ENCODE measurements around the gene ATAD1.
"Not testable (repeated sequence)": the region's sequence is repeated elsewhere in the genome, so short reads cannot be mapped to it uniquely, and the experiment has no call there.

DNA sequence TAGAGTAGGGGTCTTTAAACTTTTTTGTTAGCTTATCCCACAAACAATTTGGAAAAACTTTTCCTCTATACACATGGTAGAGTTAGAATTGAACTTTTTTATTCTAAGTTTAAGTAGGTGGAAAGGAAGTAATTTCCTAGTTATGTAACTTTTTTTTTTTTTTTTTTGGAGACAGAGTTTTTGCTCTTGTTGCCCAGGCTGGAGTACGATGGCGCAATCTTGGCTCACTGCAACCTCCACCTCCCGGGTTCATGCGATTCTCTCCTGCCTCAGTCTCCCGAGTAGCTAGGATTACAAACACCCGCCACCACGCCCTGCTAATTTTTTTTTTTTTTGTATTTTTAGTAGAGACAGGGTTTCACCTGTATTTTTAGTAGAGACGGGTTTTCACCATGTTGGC, 28.7 kb upstream of the ATAD1 start:
- not testable (repeated sequence) for TF ChIP-seq POLR2A (IDR thresholded peaks at IDR 0.05)
- TF ChIP-seq, protein P1, sequence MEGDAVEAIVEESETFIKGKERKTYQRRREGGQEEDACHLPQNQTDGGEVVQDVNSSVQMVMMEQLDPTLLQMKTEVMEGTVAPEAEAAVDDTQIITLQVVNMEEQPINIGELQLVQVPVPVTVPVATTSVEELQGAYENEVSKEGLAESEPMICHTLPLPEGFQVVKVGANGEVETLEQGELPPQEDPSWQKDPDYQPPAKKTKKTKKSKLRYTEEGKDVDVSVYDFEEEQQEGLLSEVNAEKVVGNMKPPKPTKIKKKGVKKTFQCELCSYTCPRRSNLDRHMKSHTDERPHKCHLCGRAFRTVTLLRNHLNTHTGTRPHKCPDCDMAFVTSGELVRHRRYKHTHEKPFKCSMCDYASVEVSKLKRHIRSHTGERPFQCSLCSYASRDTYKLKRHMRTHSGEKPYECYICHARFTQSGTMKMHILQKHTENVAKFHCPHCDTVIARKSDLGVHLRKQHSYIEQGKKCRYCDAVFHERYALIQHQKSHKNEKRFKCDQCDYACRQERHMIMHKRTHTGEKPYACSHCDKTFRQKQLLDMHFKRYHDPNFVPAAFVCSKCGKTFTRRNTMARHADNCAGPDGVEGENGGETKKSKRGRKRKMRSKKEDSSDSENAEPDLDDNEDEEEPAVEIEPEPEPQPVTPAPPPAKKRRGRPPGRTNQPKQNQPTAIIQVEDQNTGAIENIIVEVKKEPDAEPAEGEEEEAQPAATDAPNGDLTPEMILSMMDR (IDR thresholded peaks at IDR 0.05): not testable (repeated sequence)
